MM.1S (cell line): Measurements from ENCODE around the gene BARX2.

Experiments
- DNase-seq: peaks from one replicate; pipeline ENCODE4 v3.0.0-alpha.2; 2015
- H2AFZ ChIP-seq: fragments of 300-600 bp; sonication (generic); 2 replicates; pipeline ENCODE4 v1.6.0; 2016; ENCODE audit warnings: antibody characterized with exemption, low read length
- H3F3A ChIP-seq: fragments of 300-600 bp; sonication (generic); 2 replicates; pipeline ENCODE4 v1.6.1; 2016; ENCODE audit warnings: mild to moderate bottlenecking, antibody characterized with exemption, low read length, moderate library complexity, mixed read lengths; ENCODE audit not compliant: insufficient read depth
- H3K27ac ChIP-seq: fragments of 300-600 bp; sonication (generic); 2 replicates; pipeline ENCODE4 v1.5.1; 2016; ENCODE audit warnings: mild to moderate bottlenecking, low read length
- H3K27me3 ChIP-seq: fragments of 300-600 bp; sonication (generic); replicated peaks from 2 replicates; pipeline ENCODE4 v1.6.0; 2016; ENCODE audit warnings: low read length; ENCODE audit not compliant: insufficient read depth
- H3K36me3 ChIP-seq: fragments of 300-600 bp; sonication (generic); replicated peaks from 2 replicates; pipeline ENCODE4 v1.6.1; 2016; ENCODE audit warnings: mild to moderate bottlenecking, low read length, mixed read lengths; ENCODE audit not compliant: insufficient read depth
- H3K4me1 ChIP-seq: fragments of 300-600 bp; sonication (generic); 2 replicates; pipeline ENCODE4 v1.6.1; 2016; ENCODE audit warnings: low read length, mixed read lengths
- H3K4me2 ChIP-seq: fragments of 300-600 bp; sonication (generic); 2 replicates; pipeline ENCODE4 v1.6.0; 2016; ENCODE audit warnings: low read depth, low read length
- H3K4me3 ChIP-seq: fragments of 300-600 bp; sonication (generic); 2 replicates; pipeline ENCODE4 v1.5.1; 2016; ENCODE audit warnings: low read length, mixed read lengths
- H3K79me2 ChIP-seq: fragments of 300-600 bp; sonication (generic); 2 replicates; pipeline ENCODE4 v1.6.1; 2016; ENCODE audit warnings: mixed run types, low read length, mixed read lengths
- H3K9ac ChIP-seq: fragments of 300-600 bp; sonication (generic); 2 replicates; pipeline ENCODE4 v1.6.1; 2016; ENCODE audit warnings: low read length, mixed read lengths
- H3K9me2 ChIP-seq: fragments of 300-600 bp; sonication (generic); replicated peaks from 2 replicates; pipeline ENCODE4 v1.6.1; 2016; ENCODE audit warnings: mild to moderate bottlenecking, low read length, mixed read lengths; ENCODE audit not compliant: insufficient read depth
- H3K9me3 ChIP-seq: fragments of 300-600 bp; sonication (generic); replicated peaks from 2 replicates; pipeline ENCODE4 v1.6.1; 2016; ENCODE audit warnings: mild to moderate bottlenecking, low read length, mixed read lengths; ENCODE audit not compliant: insufficient read depth
- H4K20me1 ChIP-seq: fragments of 300-600 bp; sonication (generic); 2 replicates; pipeline ENCODE4 v1.6.1; 2016; ENCODE audit warnings: mild to moderate bottlenecking, low read length, moderate library complexity, mixed read lengths; ENCODE audit not compliant: insufficient read depth
- CTCF ChIP-seq: fragments of 300-600 bp; sonication (generic); IDR thresholded peaks from 2 replicates; pipeline ENCODE4 v1.5.1; 2016; ENCODE audit warnings: antibody characterized with exemption, low read length, mixed read lengths
- EZH2 ChIP-seq: fragments of 300-600 bp; sonication (generic); optimal IDR thresholded peaks from 2 replicates; pipeline ENCODE3; 2017; ENCODE audit warnings: low read depth, mild to moderate bottlenecking, antibody characterized with exemption, low read length, mixed read lengths
- EZH2phosphoT487 ChIP-seq: fragments of 300-600 bp; sonication (generic); IDR thresholded peaks from 2 replicates; pipeline ENCODE4 v1.6.1; 2018; ENCODE audit warnings: antibody characterized with exemption, low read length

The BARX2 gene

DNA sequence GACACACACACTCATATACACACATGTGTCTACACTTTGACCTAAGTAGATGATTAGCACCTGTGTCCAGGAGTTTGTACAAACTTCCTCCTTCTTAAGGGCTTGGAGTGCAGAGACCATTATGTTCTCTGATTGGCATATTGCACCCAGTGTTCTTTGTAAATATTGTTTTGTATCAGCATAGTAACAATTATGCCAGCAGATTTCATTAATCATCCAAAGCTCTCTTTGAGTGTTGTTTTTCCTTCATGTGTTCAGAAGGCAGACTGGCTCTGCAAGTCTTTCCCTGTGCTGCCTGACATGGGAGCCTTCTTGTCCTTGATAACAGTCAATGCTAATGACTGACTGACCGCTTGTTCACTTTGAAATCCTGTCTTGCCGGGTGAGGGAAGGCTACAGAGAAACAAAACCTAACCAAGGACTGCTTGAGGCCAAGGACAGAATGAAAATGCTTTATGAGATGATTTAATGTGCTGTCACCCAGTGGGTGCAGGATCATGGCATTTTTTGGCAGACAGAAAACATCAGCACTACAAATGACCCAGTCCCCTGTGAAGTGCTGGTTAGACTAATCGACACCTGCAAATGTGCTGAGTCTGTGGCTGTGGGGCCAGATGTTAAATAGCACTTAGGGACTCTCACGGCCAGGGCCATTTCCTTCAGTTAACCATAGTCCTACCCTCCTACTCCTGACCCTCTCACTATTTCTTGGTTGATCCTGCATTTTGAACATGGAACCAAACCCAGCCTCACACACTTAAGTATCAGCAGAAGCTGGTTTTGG lies 6.6 kb upstream of the BARX2 start:
- H3K27me3 ChIP-seq, result no peaks in the 10 kb centered on the region
- no peaks in the 10 kb centered on the region for H3K9me3 ChIP-seq
- peaks cover 35% of the 10 kb centered on the region for H3K4me1 ChIP-seq

GRCh38 chr11:129370715-129371114 lies 4.9 kb upstream of the BARX2 start:
- Histone ChIP-seq H3K4me1 (peaks cover 30% of the 10 kb centered on the region), H3F3A (peaks cover 44% of the 10 kb centered on the region), H3K9me2 (no peaks in the 10 kb centered on the region), H3K27ac (no peak overlapping the region), H3K4me2 (no peak overlapping the region), H3K9me3 (no peaks in the 10 kb centered on the region), H3K4me3 (no peak overlapping the region), H3K9ac (no peak overlapping the region), H2AFZ (no peak overlapping the region), H4K20me1 (no peaks in the 10 kb centered on the region), H3K27me3 (no peaks in the 10 kb centered on the region), H3K36me3 (no peaks in the 10 kb centered on the region), H3K79me2 (peaks cover 7% of the 10 kb centered on the region)
- TF ChIP-seq CTCF (no peak), EZH2phosphoT487 (no peak), EZH2 (no peak)
- no peak for DNase-seq

More for the DNA sequence above, 6.6 kb upstream of the BARX2 start:
- Histone ChIP-seq H3F3A (peaks cover 31% of the 10 kb centered on the region), H3K9ac (peak overlapping the region; percentile 57), H3K27ac (peak overlapping the region; percentile 89), H4K20me1 (no peaks in the 10 kb centered on the region), H3K4me2 (peak overlapping the region; percentile 76), H3K79me2 (no peaks in the 10 kb centered on the region; the same call in 1 of the 2 replicates), H3K9me2 (no peaks in the 10 kb centered on the region), H2AFZ (peak overlapping the region; percentile 46), H3K36me3 (no peaks in the 10 kb centered on the region), H3K4me3 (peak overlapping the region; percentile 44)
- TF ChIP-seq EZH2 (no peak), EZH2phosphoT487 (no peak), CTCF (no peak)
- peak; percentile 93 for DNase-seq

GRCh38 chr11:129372609-129373488 lies 2.8 kb upstream of the BARX2 start:
- peak overlapping the region; percentile 84; the same call in 1 of the 2 replicates for H3K4me2 ChIP-seq
- H3K4me3 ChIP-seq, result peak overlapping the region; percentile 84
- H3K27ac ChIP-seq, result no peak overlapping the region
- H3K79me2 ChIP-seq, result peaks cover 27% of the 10 kb centered on the region
- H3K27me3 ChIP-seq, result no peaks in the 10 kb centered on the region
- H3K9me3 ChIP-seq, result no peaks in the 10 kb centered on the region
- H3K9me2 ChIP-seq, result no peaks in the 10 kb centered on the region
- H2AFZ ChIP-seq, result peak overlapping the region; percentile 88
- H3K4me1 ChIP-seq, result peaks cover 18% of the 10 kb centered on the region
- H3K36me3 ChIP-seq, result no peaks in the 10 kb centered on the region
- H3K9ac ChIP-seq, result peak overlapping the region; percentile 99; the same call in 1 of the 2 replicates
- peaks cover 57% of the 10 kb centered on the region for H3F3A ChIP-seq
- DNase-seq, result no peak
- H4K20me1 ChIP-seq, result no peaks in the 10 kb centered on the region
- TF ChIP-seq EZH2phosphoT487, result no peak
- TF ChIP-seq EZH2, result no peak
- TF ChIP-seq CTCF, result no peak
